ENCODE data around the gene XRN1.
"Not testable (repeated sequence)": the region's sequence is repeated elsewhere in the genome, so short reads cannot be mapped to it uniquely, and the experiment has no call there.

Gene XRN1

DNA sequence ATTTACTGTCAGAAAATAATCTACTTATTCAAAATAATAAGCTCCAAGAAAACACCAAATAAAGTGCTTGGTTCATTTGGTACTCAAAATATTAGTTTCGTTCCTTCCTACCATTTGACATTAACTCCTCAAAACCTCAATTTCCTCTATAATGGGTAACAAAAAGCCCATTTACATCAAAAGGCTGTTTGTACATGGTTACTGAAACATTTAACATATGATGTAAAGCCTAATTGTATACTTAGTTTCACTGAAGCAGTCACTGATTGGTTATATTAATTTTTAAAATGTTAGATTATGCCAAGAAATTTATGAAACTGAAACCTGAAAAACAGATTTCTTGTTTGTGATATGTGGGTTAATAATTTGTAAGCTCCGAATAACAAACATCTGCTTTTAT lies 14.7 kb downstream of the XRN1 start:
- no peak for DNase-seq

DNA sequence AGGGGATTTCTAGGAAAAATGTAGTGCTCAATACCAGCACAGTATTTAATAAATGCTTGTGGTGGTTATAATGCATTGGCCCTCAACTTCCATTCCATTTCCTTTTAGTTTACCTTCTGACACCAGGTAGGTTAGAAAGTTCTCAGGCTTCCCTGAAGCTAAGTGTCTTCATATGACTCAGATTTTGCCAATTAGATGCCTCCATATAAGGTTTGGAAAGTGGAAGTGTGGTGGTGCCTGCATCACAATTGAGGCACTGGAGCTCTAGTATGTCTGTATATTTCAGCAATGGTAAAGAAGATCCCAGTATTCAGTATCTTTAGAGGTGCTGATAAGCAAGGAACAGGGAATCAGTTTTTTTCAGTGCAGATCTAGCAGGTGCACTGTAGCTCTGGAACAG lies 18.3 kb downstream of the XRN1 start:
- no peak for DNase-seq

DNA sequence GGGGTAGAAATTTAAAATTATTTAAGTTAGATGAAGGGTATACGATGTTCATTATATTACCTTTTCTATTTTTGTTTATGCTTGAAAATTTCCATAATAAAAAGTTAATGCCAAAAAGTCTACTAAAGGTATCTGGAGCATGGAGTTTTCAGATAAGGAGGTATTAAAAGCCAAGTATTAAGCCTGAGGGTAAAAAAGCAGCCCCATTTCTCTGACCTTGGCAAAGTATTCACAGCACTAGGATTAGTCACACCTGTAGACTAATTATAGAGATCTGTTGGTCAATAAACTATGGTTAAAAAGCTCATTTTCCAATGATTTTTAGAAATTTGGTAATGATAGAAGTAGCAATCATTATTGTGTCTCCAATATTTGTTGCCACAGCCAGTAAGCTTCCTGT lies 23.1 kb downstream of the XRN1 start:
- no peak for DNase-seq

DNA sequence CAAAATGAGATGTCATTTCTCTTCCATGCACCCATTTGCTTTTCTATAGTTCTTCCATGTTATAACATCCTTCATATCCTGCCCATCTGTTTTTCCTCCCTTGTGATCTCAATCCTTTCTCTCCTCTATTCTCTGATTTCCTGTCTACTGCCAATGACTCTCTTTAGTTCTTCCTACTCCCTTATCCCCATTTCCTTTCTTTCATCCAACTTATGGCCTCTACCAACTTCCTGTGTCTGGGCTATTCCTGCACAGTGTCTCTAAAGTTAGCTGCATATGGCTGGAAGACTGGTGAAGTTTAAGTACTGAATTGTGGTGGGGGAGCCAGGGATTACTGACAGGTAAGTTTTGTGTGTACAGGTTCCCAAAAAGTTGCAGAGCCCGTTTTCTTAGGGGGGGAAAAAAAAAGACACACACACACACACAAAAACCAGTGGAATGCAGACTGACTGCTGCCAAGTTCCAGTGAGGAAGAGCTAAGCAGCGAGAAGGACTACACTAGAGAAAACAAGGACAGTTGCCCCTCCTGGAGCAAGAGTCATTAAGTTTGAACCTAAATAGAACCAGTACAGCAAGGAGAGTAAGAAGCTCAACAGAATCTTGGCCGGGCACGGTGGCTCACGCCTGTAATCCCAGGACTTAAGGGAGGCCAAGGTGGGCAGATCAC lies 28.8 kb downstream of the XRN1 start:
- DNase-seq: no peak

DNA sequence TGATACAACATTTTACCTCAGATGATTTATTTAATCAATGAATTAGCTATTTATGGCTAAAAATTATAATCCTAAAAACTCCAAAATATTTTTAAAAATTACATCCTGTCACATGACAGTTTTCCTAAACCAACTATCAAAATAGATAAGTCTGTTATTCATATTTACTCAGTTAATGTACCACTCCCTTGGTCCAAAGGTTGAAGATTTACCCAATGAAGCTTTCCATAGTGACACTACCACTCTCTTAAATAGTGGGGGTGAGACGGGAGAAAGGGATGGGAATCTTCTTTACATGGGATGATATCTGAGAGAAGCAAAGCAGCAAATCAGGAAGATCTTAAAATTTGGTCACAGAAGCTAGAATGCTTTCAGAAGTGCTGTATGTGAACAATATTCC lies 30.5 kb downstream of the XRN1 start:
- no peak for DNase-seq

DNA sequence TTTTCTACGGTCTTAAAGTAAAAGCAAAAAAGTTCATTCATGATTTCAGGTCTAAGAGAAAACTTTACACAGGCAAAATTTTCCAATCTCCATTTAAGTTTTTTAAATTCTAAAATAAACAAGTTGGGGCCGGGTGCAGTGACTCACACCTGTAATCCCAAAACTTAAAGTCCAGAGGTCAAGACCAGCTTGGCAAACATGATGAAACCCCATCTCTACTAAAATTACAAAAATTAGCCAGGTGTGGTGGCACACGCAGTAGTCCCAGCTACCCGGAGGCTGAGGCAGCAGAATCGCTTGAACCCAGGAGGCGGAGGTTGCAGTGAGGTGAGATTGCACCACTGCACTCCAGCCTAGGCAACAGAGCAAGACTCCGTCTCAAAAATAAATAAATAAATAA lies 47.3 kb downstream of the XRN1 start:
- DNase-seq: not testable (repeated sequence)

DNA sequence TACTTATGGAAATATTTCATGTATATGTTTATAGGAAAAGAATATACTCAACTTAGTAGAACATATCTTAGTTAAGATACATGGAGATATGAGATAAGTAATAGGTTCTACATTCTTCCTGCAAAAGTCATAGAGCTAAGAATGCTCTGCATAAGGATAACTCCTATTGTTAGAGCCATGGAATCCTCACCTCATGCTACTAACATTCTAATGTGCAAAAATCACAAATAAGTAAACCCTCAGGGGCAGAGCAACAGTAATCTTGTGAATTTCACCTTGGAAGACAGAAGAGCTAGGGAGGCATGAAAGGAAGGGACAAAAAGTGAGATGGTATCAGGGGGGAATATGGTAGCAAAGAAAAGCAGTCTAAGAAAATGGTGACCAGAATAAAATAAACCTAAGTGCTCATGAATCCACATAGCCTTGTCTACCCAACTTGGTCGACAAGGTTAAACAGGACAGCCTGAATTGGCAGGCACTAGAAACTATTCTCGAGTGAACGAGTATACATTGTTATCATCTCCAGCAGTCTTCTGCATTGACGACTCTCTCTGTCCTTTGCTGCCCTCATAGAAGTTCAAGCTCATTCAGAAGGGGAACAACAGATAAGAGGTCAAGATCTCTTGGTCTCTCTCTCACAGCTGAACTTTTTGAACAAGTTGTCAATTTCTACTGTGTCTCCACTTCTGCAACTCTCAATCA lies 52.8 kb downstream of the XRN1 start:
- DNase-seq: no peak

DNA sequence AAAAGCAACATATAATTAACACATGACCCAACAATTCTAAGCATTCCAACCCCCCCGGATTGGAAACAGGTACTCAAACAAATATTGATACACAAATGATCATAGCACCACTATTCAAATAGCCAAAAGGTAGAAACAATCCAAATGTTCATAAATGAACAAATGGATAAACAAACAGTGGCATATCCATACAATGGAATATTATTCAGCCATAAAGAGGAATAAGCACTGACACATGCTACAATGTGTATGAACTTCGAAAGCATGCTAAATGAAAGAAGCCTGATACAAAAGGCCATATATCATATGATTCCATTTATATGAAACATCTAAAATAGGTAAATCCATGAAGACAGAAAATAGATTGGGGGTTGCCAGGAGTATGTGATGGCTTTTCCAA lies 62.8 kb downstream of the XRN1 start:
- no peak for DNase-seq

DNA sequence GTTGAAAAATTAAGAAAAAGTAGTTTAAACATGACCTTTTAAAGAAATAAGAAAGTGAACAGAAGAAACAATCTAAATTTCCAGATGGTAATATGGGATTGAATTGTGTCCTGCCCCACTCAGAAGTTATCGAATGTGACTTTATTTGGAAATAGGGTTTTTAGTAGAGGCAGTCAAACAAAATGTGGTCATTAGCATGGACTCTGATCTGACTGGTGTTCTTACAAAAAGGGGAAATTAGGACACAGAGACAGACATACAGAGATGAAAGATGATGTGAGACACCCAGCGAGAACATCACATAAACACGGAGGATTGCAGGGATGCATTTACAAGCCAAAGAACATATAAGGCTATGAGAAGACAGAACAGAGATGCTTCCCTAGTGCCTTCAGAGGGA lies 73.2 kb downstream of the XRN1 start:
- no peak for DNase-seq

DNA sequence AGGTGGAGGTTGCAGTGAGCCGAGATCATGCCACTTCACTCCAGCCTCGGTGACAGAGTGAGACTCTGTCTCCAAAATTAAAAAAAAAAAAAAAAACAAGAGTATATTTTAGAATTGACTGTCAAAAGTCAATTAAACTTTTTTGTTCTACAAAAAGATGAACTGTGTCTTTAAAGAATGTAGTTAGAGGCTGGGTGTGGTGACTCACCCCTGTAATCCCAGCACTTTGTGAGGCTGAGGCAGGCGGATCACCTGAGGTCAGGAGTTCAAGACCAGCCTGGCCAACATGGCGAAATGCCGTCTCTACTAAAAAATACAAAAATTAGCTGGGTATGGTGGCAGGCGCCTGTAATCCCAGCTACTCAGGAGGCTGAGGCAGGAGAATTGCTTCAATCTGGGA lies 78.3 kb downstream of the XRN1 start:
- DNase-seq: not testable (repeated sequence)

DNA sequence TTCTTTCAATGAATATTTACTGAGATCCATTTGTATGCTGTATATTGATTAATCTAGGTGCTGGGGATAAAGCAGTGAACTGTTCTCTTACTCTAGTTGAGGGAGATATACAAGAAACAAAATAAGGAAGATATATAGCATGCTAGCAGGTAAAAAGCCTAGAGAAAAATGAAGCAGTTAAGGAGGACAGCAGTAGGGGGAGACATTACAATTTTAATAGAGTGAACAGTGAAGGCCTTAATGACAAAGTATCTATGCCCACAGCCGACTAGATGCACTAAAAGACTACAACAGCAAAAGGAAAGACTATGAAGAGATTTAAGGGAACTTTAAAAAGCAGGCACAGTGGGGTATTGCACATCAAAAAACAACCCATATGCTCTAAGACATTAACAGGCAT lies 81.4 kb downstream of the XRN1 start:
- no peak for DNase-seq

DNA sequence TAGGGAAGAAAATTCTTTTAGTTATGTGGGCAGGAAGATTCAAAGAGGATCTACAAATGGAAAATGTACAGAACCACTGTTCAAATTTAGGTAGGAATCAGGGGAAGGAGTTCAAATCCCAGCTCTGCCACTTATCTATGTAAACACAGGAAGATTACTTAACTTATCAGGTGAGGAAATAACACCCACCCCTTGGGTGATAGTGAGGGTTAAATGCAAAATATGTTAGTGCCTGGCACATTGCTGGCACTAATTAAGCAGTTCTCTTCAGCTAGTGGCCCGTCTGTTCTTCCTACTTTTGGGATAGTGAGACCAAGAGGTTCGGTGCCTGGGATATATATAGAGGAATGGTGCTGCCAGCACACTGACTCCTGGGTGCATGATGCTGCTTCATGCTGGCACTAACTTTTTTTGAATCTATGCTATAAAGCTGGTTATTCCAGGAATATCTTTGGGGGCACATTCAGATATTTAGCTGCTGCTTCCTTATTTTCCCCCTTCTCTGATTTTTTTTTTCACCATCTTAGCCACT lies 83.8 kb downstream of the XRN1 start:
- no peak for DNase-seq

DNA sequence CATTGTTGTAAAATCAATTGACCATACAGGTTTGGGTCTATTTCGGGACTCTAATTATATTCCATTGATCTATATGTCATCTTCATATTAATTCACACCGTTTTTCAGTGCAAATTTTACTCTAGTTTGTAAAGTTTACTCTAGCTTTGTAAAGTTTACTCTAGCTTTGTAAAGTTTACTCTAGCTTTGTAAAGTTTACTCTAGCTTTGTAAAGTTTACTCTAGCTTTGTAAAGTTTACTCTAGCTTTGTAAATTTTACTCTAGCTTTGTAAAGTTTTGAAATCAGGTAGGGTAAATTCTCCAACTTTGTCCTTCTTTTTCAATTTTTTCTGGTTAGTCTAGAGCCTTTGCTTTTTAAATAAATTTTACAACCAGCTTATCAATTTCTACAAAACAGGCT lies 84.4 kb downstream of the XRN1 start:
- DNase-seq: not testable (repeated sequence)

DNA sequence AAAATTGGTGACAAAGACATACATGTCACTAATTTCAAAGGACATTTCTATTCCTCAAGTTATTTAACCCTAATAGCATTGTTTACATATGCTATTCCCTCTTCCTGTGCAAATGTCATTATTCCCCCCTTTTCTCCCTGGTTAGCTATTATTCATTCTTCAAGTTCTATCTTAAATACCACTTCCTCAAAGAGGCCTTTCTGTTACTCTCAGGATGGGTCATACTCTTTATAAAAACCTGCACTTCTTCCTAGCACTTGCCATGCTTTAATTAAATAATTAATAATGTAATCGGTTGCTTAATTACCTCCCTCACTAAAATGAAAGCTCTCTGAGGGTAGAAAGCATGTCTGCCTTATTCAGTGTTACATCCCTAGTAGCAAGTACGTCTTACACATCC lies 88.5 kb downstream of the XRN1 start:
- no peak for DNase-seq

DNA sequence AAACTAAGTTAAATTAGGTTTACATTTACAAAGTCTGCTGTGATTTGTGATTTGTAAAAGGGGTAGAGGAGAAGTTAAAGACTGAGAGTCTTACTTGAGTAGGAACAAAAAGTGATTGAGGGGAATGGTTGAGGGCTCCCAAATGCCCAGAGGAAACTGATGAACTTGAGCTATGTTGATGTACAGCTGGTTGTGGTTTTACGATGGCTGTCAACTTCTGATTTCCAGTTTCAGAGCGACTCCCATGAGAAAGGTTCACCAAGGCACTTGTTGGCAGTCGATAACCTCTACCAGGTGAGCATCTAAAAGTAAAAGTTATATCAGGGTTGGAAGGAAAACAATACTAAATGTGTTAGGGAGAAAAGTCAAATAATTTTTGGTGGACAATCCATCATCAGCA lies 91.0 kb downstream of the XRN1 start:
- DNase-seq: no peak

DNA sequence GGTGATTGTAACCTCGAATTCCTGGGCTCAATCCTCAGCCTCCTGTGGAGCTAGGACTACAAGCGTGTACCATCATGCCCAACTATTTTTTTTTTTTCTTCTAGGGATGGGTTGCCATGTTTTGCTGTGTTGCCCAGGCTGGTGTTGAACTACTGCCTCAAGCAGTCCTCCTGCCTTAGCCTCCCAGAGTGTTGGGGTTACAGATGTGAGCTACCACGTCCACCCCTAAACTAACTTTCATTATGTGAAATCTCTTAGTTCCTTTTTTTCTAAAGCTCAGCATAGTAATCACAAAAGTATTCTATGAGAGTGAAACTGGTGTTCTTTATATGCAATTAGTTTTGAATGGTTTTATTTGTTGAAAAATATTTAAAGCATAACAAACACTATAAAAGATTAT lies 92.1 kb downstream of the XRN1 start:
- no peak for DNase-seq

DNA sequence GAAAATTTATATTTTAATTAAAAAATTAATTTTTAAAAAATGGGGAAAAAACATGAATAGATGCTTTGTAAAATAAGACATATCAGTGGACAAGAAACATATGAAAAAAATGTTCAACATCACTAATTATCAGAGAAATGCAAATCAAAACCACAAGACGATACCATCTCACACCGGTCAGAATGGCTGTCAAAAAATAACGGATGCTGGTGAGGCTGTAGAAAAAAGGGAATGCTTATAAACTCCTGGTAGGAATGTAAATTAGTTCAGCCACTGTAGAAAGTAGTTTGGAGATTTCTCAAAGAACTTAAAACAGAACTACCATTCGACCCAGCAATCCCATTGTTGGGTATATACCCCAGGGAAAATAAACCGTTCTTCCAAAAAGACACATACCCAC lies 93.8 kb downstream of the XRN1 start:
- DNase-seq: no peak

DNA sequence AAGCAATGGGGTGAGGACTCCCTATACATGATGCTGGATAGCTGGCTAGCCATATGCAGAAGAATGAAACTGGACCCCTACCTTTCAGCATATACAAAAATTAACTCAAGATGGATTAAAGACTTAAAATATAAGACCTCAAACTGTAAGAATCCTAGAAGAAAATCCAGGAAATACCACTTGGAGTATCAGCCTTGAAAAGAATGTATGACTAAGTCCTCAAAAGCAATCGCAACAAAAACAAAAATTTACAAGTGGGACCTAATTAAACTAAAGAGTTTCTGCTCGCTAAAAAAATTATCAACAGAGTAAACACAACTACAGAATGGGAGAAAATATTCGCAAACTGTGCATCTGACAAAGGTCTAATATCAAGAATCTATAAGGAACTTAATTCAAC lies 94.3 kb downstream of the XRN1 start:
- no peak for DNase-seq

DNA sequence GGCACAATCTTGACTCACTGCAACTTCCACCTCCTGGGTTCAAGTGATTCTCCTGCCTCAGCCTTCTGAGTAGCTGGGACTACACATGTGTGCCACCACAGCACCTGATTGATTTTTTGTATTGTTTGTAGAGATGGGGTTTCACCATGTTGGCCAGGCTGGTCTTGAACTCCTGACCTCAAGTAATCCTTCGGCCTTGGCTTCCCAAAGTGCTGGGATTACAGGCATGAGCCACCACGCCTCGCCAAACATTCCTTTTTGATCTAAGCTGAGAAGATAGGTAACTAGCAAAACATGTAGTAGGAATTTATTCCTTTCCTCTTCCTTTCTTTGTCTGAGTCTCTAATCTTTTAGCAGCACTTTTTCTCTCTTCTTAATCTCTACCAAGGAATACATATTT lies 95.1 kb downstream of the XRN1 start:
- DNase-seq: not testable (repeated sequence)

DNA sequence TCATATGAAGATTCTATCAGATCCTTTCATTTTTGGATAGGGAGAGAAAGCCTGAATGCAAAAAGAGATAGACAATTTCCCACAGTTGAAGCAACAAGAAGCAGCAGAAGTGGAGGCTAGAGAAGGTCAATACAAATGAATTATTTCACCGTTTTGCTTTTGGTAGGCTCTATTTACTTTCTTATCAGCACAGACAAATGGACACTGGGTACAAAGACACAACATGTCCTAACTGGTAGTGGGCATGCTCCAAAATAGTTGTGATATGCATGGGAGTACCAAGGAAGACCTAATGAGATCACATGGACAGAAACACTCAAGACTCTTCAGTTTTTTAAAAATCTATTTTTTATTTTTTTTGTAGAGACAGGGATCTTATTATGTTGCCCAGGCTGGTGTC lies 99.4 kb downstream of the XRN1 start:
- no peak for DNase-seq

DNA sequence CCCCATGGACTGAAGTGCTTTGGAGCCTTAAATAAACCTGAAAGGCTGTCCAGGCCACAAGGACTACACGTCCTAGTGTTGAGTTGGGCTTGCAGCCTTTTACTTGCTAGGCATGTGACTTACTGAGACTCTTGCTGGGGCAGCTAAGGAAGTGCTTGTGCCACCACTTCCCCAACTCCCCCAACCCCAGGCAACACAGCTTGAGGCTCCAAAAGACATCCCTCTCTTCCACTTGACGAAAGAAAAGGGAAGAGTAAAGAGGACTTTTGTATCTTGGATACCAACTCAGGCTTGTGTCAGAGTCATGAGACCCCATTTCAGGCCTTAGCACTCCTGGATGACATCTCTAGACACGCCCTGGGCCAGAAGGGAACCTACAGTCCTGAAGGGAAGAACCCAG lies 109.8 kb downstream of the XRN1 start:
- no peak for DNase-seq

DNA sequence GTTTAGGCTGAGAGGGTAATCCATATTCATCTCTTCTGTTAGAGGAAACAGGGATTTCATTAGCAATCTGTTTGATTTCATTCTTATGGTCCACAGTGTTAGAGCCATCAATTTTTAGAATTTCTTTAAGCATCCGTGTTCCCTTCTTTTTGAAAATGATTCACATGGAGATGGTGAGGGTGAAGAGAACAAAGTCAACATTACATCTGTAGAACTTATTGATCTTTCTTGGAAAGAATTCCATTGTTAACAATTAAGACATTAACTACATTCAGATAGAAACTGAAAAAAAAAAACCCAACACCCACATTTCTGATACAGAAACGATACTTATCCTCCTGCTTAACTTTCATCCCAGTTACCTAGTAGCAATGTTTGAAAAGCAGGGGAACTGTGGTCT lies 115.4 kb downstream of the XRN1 start:
- no peak for DNase-seq

DNA sequence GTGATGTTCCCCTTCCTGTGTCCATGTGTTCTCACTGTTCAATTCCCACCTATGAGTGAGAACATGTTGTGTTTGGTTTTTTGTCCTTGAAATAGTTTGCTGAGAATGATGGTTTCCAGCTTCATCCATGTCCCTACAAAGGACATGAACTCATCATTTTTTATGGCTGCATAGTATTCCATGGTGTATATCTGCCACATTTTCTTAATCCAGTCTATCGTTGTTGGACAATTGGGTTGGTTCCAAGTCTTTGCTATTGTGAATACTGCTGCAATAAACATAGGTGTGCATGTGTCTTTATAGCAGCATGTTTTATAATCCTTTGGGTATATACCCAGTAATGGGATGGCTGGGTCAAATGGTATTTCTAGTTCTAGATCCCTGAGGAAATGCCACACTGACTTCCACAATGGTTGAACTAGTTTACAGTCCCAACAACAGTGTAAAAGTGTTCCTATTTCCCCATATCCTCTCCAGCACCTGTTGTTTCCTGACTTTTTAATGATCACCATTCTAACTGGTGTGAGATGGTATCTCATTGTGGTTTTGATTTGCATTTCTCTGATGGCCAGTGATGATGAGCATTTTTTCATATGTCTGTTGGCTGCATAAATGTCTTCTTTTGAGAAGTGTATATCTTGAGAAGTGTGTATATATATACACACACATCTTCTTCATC lies 123.4 kb downstream of the XRN1 start:
- not testable (repeated sequence) for DNase-seq

DNA sequence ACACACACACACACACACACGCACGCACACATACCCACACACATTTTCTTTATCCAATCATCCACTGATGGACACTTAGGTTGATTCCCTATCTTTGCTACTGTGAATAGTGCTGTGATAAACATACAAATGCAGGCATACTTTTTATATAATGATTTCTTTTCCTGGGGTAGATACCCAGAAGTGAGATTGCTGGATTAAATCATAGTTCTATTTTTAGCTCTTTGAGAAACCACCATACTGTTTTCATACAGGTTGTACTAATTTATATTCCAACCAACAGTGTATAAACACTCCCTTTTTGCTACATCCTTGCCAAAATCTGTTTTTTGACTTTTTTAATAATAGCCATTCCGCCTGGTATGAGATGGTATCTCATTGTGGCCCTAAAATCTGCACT lies 127.9 kb downstream of the XRN1 start:
- DNase-seq: no peak

All from eye (tissue), 1 donor.